Glomerular visceral epithelial cell (primary cell): ENCODE measurements around the gene EVI5.
A peak's percentile ranks its signal among the peaks of the same experiment; 100 is the strongest.
"Not testable (repeated sequence)": the region's sequence is repeated elsewhere in the genome, so short reads cannot be mapped to it uniquely, and the experiment has no call there.

Experiments
- DNase-seq: peaks from one replicate; pipeline ENCODE4 v3.0.0-alpha.2; 2016; ENCODE audit errors: extremely low spot score

EVI5 gene

GRCh38 chr1:92577261-92577895 lies 207.5 kb downstream of the EVI5 start:
- no peak for DNase-seq

- no peak for DNase-seq
These were observed 209.8 kb downstream of the EVI5 start for GRCh38 chr1:92575123-92575522.

- no peak for DNase-seq
These were observed 212.4 kb downstream of the EVI5 start for GRCh38 chr1:92572520-92572919.

- DNase-seq = no peak
These were observed 213.3 kb downstream of the EVI5 start for GRCh38 chr1:92571578-92571977.

GRCh38 chr1:92567211-92567868 lies 217.6 kb downstream of the EVI5 start:
- no peak for DNase-seq

- DNase-seq = no peak
These were observed 221.3 kb downstream of the EVI5 start for GRCh38 chr1:92563457-92564216.

- no peak for DNase-seq
These were observed 228.6 kb downstream of the EVI5 start for GRCh38 chr1:92556350-92556749.

- no peak for DNase-seq
These were observed 230.7 kb downstream of the EVI5 start for GRCh38 chr1:92554216-92554615.

GRCh38 chr1:92551916-92552315 lies 233.0 kb downstream of the EVI5 start:
- DNase-seq = no peak

GRCh38 chr1:92544756-92545165 lies 240.1 kb downstream of the EVI5 start:
- no peak for DNase-seq

- DNase-seq = no peak
These were observed 241.5 kb downstream of the EVI5 start for GRCh38 chr1:92543131-92544055.

- no peak for DNase-seq
These were observed 246.4 kb downstream of the EVI5 start for GRCh38 chr1:92538413-92539061.

GRCh38 chr1:92538048-92538412 lies 246.9 kb downstream of the EVI5 start:
- DNase-seq = peak; percentile 2

GRCh38 chr1:92536980-92537884 lies 247.7 kb downstream of the EVI5 start:
- peak; percentile 2 for DNase-seq

- no peak for DNase-seq
These were observed 248.5 kb downstream of the EVI5 start for GRCh38 chr1:92536211-92536979.

GRCh38 chr1:92532371-92532770 lies 252.5 kb downstream of the EVI5 start:
- not testable (repeated sequence) for DNase-seq

GRCh38 chr1:92531939-92532338 lies 253.0 kb downstream of the EVI5 start:
- not testable (repeated sequence) for DNase-seq

GRCh38 chr1:92527670-92528069 lies 257.2 kb downstream of the EVI5 start:
- DNase-seq = no peak

GRCh38 chr1:92524944-92525590 lies 259.8 kb downstream of the EVI5 start:
- DNase-seq = not testable (repeated sequence)
